K562 treated with DMSO at 1 percent for 4 hours (cell line): ENCODE results near the gene TGOLN2. TPM values are rescaled to one million over a fixed set of nuclear protein-coding genes. Genes with fewer than 3 reads are reported as not detected.

Experiments
- total RNA-seq: library from RNA; unstranded; fragments of 300-600 nt; gene quantifications from 2 replicates; pipeline ENCODE4 v1.2.3, GENCODE V29; 2022; ENCODE audit not compliant: insufficient read depth

Gene TGOLN2
- total RNA-seq: 40.4 and 54.5 TPM in 2 replicates

DNA sequence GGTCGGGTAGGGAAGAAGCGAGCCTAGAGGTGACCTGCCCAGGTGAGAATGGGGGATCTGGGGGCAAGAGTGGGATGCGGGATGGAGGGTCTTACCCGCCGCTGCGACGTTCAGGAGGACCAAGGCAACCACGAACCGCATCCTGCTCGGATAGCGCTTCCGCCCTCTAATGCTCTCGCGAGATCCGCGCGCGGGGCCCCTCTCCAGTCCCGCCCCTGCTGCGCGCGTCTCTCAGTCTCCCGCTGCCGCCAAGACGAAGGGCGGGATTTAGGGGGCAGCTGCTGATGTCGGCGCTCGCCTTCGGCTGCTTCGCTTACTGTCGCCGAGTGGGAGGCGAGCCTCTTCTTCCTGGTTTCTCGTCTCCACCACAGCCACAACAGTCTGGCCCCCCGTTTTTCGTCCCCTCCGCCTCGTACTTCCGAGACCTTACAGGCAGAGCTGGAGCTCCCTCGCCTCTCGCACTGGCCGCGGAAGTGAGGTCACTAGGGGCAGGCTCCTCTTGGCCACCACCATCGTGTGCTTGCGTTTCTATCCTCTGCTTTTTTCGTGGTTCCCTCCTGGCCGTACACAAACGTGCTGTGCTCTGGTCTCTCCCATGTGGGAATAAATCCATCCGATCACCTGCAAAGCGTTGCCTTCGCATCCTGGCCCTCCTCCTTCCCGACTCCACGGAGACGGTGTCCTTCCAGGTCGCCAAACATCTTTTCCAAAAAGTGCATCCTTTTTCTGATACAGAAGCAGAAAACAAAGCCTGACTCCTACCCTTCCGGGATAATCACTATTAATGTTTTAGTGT lies at the start of gene TGOLN2:
Gene TGOLN2, minus strand, starts transcription at position 168 of the 796 bp plus-strand sequence. Its CDS starts 27 bp downstream, at position 141.

DNA sequence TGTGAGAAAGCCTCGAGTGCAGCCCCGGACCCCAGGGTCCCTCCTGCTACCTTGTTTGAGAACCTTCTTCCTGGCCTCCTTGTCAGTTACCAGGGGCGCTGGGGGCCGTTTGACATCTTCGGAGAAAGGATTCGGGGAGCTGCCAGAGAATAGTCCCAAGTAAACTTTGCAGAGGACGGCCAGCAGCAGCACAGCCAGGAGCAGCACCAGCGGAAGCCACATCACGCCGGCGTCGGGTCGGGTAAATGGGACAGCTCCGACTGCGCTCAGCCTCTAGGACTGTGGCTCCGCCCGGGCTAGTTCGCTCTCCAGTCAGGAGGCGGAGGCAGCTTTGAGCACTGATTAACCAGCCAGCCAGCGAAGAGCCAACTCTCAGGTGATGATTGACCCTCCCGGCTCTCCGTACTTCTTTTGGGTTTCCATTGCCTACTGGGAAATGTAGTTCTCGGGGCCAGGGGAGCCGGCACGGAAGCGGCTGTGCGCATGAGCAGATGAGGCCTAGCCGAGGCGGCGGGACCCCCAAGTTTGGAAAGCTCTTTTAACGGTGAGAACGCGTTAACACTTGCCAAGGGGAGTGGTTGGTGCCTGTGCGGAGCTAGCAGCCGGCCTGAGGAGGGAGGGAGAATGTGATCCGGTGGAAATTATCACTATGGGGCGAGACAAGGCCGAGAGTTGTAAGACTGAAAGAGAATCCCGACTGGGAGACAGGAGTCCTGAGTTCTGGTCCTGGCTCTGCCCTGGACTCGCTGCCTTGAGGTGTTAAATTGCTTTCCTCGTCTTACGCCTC lies 26.7 kb upstream of the TGOLN2 start, which contains the start of the genes ELMOD3 and RETSAT:
Gene ELMOD3, plus strand, starts transcription at position 484 of the 787 bp plus-strand sequence. CDS start 2,430 bp downstream, outside the sequence.
Gene RETSAT, minus strand, starts transcription at position 243 of the 787 bp plus-strand sequence. Its CDS starts 21 bp downstream, at position 222.

Other genes starting within 250 kb of the TGOLN2 start
- gene TCF7L1, start 194.6 kb downstream of the TGOLN2 start, total RNA-seq: not detected in 2 replicates
- gene RETSAT, start 26.5 kb upstream of the TGOLN2 start, total RNA-seq: 27.3 and 29.1 TPM in 2 replicates
- gene ELMOD3, start 26.8 kb upstream of the TGOLN2 start, total RNA-seq: 13.4 and 18.3 TPM in 2 replicates
- gene CAPG, start 82.4 kb upstream of the TGOLN2 start, total RNA-seq: 94.8 and 104 TPM in 2 replicates
- gene SH2D6, start 90.7 kb upstream of the TGOLN2 start, total RNA-seq: not detected in 2 replicates
- 114 and 177 TPM in 2 replicates for gene MAT2A, start 211.2 kb upstream of the TGOLN2 start, total RNA-seq
- 11.6 and 16.2 TPM in 2 replicates for gene GGCX, start 233.5 kb upstream of the TGOLN2 start, total RNA-seq
- gene VAMP8, start 249.6 kb upstream of the TGOLN2 start, total RNA-seq: 161 and 170 TPM in 2 replicates